K562 (cell line): ENCODE results near the gene EPX. TPM values are rescaled to one million over a fixed set of nuclear protein-coding genes. Genes with fewer than 3 reads are reported as not detected.

Source experiments
- CBFA2T3 ChIP-seq: fragments of 450-650 bp; IDR thresholded peaks from 2 replicates; pipeline ENCODE4 v1.6.1; 2017
- CEBPB ChIP-seq: fragments of 450-650 bp; IDR thresholded peaks from 2 replicates; pipeline ENCODE4 v1.6.1; 2016; ENCODE audit warnings: missing genetic modification characterization, missing compliant biosample characterization
- GABPA ChIP-seq: fragments of 200-800 bp; sonication (Bioruptor generic); conservative IDR thresholded peaks from 2 replicates; pipeline ENCODE4 v1.6.1; 2016; ENCODE audit warnings: low read depth, missing genetic modification characterization, missing compliant biosample characterization
- HDAC2 ChIP-seq: fragments of 450-650 bp; IDR thresholded peaks from 2 replicates; pipeline ENCODE4 v1.6.1; 2016; ENCODE audit warnings: mild to moderate bottlenecking
- KHSRP ChIP-seq: fragments of 450-650 bp; IDR thresholded peaks from 2 replicates; pipeline ENCODE4 v1.6.1; 2017
- KLF10 ChIP-seq: fragments of 250-450 bp; sonication (Bioruptor Pico); IDR thresholded peaks from 2 replicates; pipeline ENCODE4 v1.6.1; 2021; ENCODE audit warnings: matching md5 sums
- MTA2 ChIP-seq: fragments of 450-650 bp; IDR thresholded peaks from 2 replicates; pipeline ENCODE4 v1.6.1; 2016; ENCODE audit warnings: low read depth
- NR0B1 ChIP-seq: fragments of 450-650 bp; IDR thresholded peaks from one replicate; pipeline ENCODE4 v1.6.1; 2018; ENCODE audit warnings: mild to moderate bottlenecking, moderate library complexity; ENCODE audit not compliant: partially characterized antibody
- NR2C2 ChIP-seq, 2 experiments: fragments of 200-800 bp in 1 of 2; sonication (Bioruptor generic) in 1 of 2; sonication (generic) in 1 of 2; formaldehyde crosslinking in 1 of 2; IDR thresholded peaks; 2 replicates each; pipeline versions ENCODE4 v1.6.1 to v1.8.0; 2016 to 2022; ENCODE audit warnings: mild to moderate bottlenecking in 1 of 2, missing compliant biosample characterization in 1 of 2, missing genetic modification characterization in 1 of 2, missing genetic modification reagents in 1 of 2
- PCBP2 ChIP-seq: fragments of 200-400 bp; formaldehyde crosslinking; IDR thresholded peaks from 2 replicates; pipeline ENCODE4 v1.6.1; 2018; ENCODE audit warnings: low read length, low read depth, mild to moderate bottlenecking, moderate library complexity; ENCODE audit not compliant: poor library complexity, severe bottlenecking
- PTTG1 ChIP-seq: fragments of 450-650 bp; IDR thresholded peaks from 2 replicates; pipeline ENCODE4 v1.6.1; 2016; ENCODE audit warnings: low read depth, mild to moderate bottlenecking, missing genetic modification characterization, missing compliant biosample characterization
- RB1 ChIP-seq: fragments of 450-650 bp; IDR thresholded peaks from 2 replicates; pipeline ENCODE4 v1.6.1; 2017; ENCODE audit warnings: low read depth, mild to moderate bottlenecking
- RCOR1 ChIP-seq, 2 experiments: IDR thresholded peaks; 2 replicates each; pipeline ENCODE4 v1.6.1; 2012; ENCODE audit warnings: low read depth in 2 of 2, low read length in 2 of 2, borderline replicate concordance in 1 of 2, improper control_type of control experiment in 1 of 2
- SMAD4 ChIP-seq: fragments of 250-450 bp; sonication (Bioruptor Pico); conservative IDR thresholded peaks from 2 replicates; pipeline ENCODE4 v1.8.0; 2021; ENCODE audit warnings: inconsistent platforms, mild to moderate bottlenecking, moderate library complexity
- SMARCB1 ChIP-seq: IDR thresholded peaks from 2 replicates; pipeline ENCODE4 v1.6.1; 2011; ENCODE audit warnings: improper control_type of control experiment, low read depth; ENCODE audit not compliant: insufficient read length
- SMARCE1 ChIP-seq: fragments of 450-650 bp; IDR thresholded peaks from 2 replicates; pipeline ENCODE4 v1.7.1; 2016; ENCODE audit warnings: mild to moderate bottlenecking
- SRSF9 ChIP-seq: fragments of 200-400 bp; formaldehyde crosslinking; IDR thresholded peaks from 2 replicates; pipeline ENCODE4 v1.6.1; 2017; ENCODE audit warnings: low read depth, low read length, borderline replicate concordance
- TARDBP ChIP-seq: fragments of 450-650 bp; IDR thresholded peaks from 2 replicates; pipeline ENCODE4 v1.6.1; 2016
- TBP ChIP-seq: optimal IDR thresholded peaks from 2 replicates; pipeline ENCODE3; 2011; ENCODE audit warnings: low read depth, low read length, improper control_type of control experiment
- USF1 ChIP-seq: sonication (generic); formaldehyde crosslinking; IDR thresholded peaks from 2 replicates; pipeline ENCODE4 v1.9.0; 2022; ENCODE audit warnings: mild to moderate bottlenecking, missing genetic modification reagents
- ZEB2 ChIP-seq: fragments of 450-650 bp; IDR thresholded peaks from 2 replicates; pipeline ENCODE4 v1.6.1; 2016
- ZNF583 ChIP-seq: fragments of 250-450 bp; sonication (Bioruptor Pico); IDR thresholded peaks from 2 replicates; pipeline ENCODE4 v1.4.0; 2020
- ZNF707 ChIP-seq: fragments of 250-450 bp; sonication (Bioruptor Pico); conservative IDR thresholded peaks from 2 replicates; pipeline ENCODE4 v1.8.0; 2022; ENCODE audit warnings: inconsistent platforms, mild to moderate bottlenecking, moderate library complexity
- polyA plus RNA-seq, 8 experiments: library from polyadenylated mRNA; depleted of rRNA in 4 of 8; stranded (reverse) in 5 of 8; unstranded in 3 of 8; fragments of >200 nt; fragmentation: Nextera tagmentation in 2 of 8; fragmentation: Illumina TruSeq in 1 of 8; extraction: Ambion mirVana in 2 of 8; extraction: Trizol in 1 of 8; gene quantifications; 2 replicates each; pipeline versions ENCODE4 v1.2.1 to v1.2.3, GENCODE V29; 2011 to 2014; ENCODE audit warnings: inconsistent platforms in 1 of 8, missing spikeins in 1 of 8
- total RNA-seq, 7 experiments: library from RNA; depleted of rRNA in 6 of 7; stranded (reverse); fragments of >200 nt in 6 of 7; fragmentation: Illumina TruSeq in 2 of 7; extraction: Trizol in 2 of 7; gene quantifications; 2 replicates each; pipeline versions ENCODE4 v1.2.1 to v1.2.3, GENCODE V29; 2011 to 2021; ENCODE audit warnings: low replicate concordance in 1 of 7
- TF ChIP-seq, protein P1 (sequence below): fragments of 450-650 bp; IDR thresholded peaks from 2 replicates; pipeline ENCODE4 v1.6.1; 2014; ENCODE audit warnings: low read depth, mild to moderate bottlenecking, moderate library complexity, borderline replicate concordance
- TF ChIP-seq, protein P2 (sequence below): fragments of 200-400 bp; formaldehyde crosslinking; IDR thresholded peaks from 2 replicates; pipeline ENCODE4 v1.6.1; 2017; ENCODE audit warnings: mild to moderate bottlenecking, low read depth, low read length, moderate library complexity

The EPX gene
- total and polyA plus RNA-seq, 9 of the 15 experiments (the other 6 are each of a cell fraction or from before 2014, with no cell fraction given) = 0.07 to 0.33 (median 0.19) TPM; not detected in 3

DNA sequence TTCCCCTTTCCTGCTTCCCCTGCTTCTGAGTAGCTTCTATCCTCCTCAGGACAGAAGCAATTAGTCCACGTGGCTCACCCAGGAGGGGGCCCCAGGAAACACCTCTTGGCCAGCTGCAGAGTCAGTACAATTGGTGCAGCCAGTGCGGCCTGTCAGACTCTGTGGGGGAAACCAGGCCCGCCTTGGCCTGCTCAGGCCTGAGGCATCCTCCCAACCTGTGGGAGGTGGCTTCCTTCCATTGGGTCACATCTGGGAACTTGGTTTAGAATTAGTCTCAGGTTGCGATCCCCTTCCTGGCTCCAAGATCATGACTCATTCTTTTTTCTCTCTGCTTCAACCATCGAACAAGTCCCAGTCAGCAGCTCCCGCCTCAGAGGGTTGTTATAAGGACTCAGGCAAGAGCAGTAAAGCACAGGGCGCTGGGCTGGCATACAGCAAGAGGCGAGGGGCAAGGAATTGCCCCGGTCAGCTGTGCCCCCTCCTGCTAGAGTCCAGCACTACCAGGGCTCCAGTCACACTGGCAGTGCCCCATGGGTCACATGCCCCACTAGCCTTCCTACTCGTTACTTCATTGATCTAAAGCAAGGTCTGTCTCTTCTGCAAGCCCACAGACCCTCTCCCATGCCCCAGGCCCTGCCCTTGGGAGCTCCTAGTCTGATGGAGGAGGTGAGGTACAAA, 8.1 kb upstream of the EPX start (continued):
- TF ChIP-seq ZNF707 (CRISPR knock-in tag) (no peak), RCOR1 (IDR thresholded peaks at IDR 0.05; ENCODE audit: borderline replicate concordance in 1 of 2, low read depth in 2 of 2, low read length in 2 of 2) (no peak), ZNF583 (0 out of 2 replicates have a peak, but pooled peaks have one; percentile 17), NR0B1 (no peak), MTA2 (no peak), KHSRP (no peak), SMAD4 (CRISPR knock-in tag) (no peak), GABPA (no peak), CBFA2T3 (no peak), NR2C2 (CRISPR knock-in tag; IDR thresholded peaks at IDR 0.05) (no peak), NR2C2 (tag; IDR thresholded peaks at IDR 0.05) (0 out of 2 replicates have a peak, but pooled peaks have one; percentile 20), PCBP2 (no peak), USF1 (CRISPR knock-in tag) (no peak), KLF10 (CRISPR knock-in tag) (no peak), CEBPB (tag) (no peak), SMARCE1 (peak; percentile 27; the same call in 1 of the 2 replicates), TBP (no peak), SMARCB1 (no peak), PTTG1 (tag) (no peak), SRSF9 (no peak), ZEB2 (0 out of 2 replicates have a peak, but pooled peaks have one; percentile 33), HDAC2 (no peak), TARDBP (no peak), RB1 (no peak)
- TF ChIP-seq, protein P1, sequence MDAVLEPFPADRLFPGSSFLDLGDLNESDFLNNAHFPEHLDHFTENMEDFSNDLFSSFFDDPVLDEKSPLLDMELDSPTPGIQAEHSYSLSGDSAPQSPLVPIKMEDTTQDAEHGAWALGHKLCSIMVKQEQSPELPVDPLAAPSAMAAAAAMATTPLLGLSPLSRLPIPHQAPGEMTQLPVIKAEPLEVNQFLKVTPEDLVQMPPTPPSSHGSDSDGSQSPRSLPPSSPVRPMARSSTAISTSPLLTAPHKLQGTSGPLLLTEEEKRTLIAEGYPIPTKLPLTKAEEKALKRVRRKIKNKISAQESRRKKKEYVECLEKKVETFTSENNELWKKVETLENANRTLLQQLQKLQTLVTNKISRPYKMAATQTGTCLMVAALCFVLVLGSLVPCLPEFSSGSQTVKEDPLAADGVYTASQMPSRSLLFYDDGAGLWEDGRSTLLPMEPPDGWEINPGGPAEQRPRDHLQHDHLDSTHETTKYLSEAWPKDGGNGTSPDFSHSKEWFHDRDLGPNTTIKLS = peak; percentile 34; the same call in 1 of the 2 replicates
- TF ChIP-seq, protein P2, sequence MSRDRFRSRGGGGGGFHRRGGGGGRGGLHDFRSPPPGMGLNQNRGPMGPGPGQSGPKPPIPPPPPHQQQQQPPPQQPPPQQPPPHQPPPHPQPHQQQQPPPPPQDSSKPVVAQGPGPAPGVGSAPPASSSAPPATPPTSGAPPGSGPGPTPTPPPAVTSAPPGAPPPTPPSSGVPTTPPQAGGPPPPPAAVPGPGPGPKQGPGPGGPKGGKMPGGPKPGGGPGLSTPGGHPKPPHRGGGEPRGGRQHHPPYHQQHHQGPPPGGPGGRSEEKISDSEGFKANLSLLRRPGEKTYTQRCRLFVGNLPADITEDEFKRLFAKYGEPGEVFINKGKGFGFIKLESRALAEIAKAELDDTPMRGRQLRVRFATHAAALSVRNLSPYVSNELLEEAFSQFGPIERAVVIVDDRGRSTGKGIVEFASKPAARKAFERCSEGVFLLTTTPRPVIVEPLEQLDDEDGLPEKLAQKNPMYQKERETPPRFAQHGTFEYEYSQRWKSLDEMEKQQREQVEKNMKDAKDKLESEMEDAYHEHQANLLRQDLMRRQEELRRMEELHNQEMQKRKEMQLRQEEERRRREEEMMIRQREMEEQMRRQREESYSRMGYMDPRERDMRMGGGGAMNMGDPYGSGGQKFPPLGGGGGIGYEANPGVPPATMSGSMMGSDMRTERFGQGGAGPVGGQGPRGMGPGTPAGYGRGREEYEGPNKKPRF = no peak
